ENCODE data around the gene HCFC1.
A peak's percentile ranks its signal among the peaks of the same experiment; 100 is the strongest.

HCFC1 gene

DNA sequence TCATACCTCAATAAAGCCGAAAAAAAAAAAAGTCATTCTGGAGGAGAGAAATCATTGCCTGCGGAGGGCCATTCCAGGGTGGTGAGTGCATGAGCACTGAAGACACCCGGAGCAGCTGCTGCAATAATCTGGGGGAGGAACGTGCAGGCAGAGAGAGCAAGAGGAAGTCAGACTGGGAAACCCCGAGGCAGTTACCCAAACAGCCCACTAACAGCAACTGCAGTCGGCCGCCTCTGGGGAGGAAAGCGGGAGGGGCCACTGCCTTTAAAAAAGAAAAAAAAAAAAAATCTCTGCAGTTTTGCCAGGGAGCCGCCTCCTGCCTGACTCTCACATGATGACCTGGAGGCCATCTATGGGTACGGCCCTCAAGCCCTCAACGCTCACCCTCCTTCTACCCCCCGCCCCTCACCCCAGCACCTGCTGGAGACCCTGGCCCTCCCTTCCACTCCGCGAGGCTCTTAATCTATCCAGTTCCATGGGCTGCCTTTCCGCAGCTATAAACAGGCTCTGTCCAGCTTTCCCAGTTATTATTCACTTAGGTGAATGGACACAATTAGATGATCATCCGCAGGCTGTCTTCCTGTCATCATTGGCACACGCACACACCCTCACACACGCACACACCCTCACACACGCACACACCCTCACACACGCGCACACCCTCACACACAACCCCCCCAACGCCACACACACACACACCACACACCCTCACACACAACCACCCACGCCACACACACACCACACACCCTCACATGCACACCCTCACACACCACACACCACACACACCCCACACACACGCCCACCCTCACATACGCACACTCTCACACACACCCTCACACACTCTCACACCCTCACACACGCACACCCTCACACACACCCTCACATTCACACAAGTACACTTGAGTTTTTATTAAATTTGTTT is 70.5 kb downstream of the HCFC1 start:
- peak; percentile 35 to 68 for DNase-seq

- DNase-seq = no peak
Observed at GRCh38 chrX:153897899-153898298, 73.7 kb downstream of the HCFC1 start.

Measured in stimulated activated CD4-positive, alpha-beta T cell treated with anti-CD3 and anti-CD28 coated beads, Interleukin-4, amount 100 ng/mL, for 4 hours (primary cell).